ENCODE data around the gene PLCD1. TPM values are rescaled to one million over a fixed set of nuclear protein-coding genes. Genes with fewer than 3 reads are reported as not detected.
A peak's percentile ranks its signal among the peaks of the same experiment; 100 is the strongest.
"Not testable (repeated sequence)": the region's sequence is repeated elsewhere in the genome, so short reads cannot be mapped to it uniquely, and the experiment has no call there.

The PLCD1 gene
- total RNA-seq, 1 experiment from 2014 or later = 9.6 TPM

GRCh38 chr3:38038447-38038911 is 9.0 kb upstream of the PLCD1 start:
- no peak for DNase-seq (ENCODE audit: low spot score)

GRCh38 chr3:38036906-38037305 is 7.5 kb upstream of the PLCD1 start:
- no peak for DNase-seq (ENCODE audit: low spot score)

GRCh38 chr3:38036286-38036685 is 6.8 kb upstream of the PLCD1 start:
- DNase-seq (ENCODE audit: low spot score) = no peak

- not testable (repeated sequence) for DNase-seq (ENCODE audit: low spot score)
These were observed 4.9 kb upstream of the PLCD1 start for GRCh38 chr3:38034335-38034734.

DNA sequence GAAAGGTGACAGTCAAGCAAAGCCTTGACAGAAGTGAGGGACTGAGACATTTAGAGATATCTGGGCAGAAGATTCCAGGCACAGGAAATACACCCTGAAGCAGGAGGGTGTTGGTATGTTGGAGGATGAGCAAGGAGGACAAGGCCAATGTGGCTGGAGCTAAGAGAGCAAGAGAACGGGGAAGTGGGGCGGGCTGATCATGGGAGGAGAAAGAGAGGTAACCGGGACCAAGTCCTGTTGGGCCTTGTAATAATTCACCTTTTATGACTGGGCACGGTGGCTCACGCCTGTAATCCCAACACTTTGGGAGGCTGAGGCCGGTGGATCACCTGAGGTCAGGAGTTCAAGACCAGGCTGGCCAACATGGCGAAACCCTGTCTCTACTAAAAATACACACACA is 4.1 kb upstream of the PLCD1 start:
- not testable (repeated sequence) for DNase-seq (ENCODE audit: low spot score)

DNA sequence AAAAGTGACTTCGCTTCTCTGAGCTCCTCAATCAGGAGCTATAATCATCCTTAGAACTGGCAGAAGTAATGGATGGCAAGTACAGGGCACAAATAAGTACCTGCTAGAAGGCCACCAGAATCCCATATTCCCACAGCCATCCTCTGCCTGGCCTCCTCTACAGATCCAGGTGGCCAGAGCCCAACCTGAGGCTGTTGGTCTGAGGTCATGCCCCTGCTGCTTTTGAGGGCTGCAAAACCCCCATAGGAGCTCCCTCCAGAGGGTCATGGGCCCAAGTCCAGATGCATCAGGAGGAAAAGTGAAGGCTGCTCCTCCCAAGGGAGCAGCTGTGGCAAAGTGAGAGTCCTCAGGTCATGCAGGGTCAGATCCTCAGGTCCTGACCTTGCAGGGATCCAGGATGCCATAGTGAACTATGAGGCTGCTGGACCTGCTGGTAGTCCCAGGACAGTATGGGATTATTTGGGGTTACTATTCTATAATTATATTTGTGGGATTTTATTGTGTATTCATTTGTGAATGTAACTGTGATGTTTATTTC is 3.0 kb upstream of the PLCD1 start:
- no peak for DNase-seq (ENCODE audit: low spot score)

DNA sequence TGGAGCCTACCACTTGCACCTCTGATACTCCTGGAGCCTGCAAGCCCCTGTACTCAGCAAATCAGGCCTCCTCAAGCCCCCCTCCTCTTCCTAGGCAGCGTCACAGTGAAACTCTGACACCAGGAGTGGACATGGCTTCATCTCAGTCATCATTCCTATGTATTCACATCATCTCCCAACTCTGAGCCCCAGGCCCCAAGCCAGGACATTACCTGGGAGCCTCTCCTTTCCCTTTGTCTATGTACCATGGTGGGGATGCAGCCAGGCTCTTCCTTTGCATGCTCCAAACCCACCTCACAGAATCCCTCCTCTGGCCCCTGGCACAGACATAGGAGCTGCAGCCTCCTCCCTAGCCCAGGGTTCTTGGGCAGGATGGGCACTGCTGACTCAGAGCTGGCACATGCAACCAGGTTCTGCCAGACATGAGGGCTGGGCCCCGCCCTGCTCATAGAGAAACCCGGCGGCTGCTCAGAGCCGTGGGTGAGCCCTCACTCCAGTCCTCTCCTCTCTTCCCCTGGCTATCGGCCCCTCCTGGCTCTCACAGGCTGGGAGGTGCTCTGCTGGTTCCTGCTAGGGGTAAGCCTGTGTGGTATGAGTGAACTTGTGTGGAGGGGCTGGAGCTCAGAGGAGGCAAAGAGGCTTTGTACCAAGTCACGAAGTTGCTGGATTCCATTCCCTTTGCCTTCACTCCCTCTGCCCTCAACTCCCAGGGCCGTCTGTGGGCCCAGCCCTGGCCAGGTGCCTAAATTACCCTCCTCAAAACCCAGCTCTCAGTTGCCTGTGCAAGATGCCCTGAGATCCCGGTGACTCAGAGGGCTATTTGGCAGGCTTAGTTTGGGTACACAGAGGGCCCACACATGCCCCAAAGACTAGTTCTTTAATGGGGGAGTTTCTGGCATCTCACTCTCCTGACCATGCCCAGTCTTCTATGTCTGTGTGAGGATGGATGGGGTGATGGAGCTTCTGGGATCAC is 1.9 kb upstream of the PLCD1 start:
- peak; percentile 50 for DNase-seq (ENCODE audit: low spot score)

DNA sequence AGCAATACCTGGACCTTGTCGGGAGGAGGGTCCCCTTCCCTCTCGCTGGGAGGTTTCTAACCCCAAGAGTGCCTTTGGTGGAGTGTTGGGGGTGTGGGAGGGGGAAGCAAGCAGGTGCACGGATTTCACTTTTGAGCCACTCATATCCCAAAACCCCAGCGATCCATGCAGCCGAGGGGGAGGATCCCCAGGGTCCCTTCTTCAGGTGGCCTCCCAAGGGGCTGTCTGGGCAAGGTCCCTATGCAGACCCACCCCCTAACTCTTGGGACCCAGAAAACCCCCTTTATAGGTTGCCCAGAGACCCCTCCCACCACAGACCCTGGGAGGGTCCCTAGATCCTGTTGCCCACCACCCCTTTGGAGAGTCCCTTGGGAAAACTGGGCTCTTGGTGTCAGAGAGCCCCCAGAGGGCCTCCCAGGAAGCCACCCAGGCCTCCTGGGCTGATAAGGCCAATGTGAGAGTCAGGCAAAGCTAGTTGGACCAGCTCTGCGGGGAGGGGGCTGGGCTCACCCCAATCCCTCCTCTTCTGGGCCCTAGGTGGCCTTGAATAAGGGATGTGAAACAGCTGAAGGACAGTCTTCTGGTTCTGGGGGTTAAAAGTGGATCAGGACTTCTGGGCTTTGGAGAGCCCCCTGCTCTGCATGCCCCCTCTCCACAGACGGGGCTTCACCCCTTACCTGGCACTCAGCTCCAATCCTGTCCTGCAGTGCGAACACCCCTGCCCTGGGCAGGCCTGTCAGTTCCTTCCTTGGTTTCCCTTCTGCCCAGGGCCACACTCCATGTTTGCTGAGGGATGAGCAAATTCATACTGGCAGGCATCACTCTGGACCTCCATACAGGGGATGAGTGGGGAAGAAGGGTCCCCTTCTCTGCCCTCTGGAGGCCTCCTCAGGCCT is 932 bp upstream of the PLCD1 start:
- no peak for DNase-seq (ENCODE audit: low spot score)

- DNase-seq (ENCODE audit: low spot score) = no peak
These were observed 651 bp downstream of the PLCD1 start for GRCh38 chr3:38028621-38029361.

GRCh38 chr3:38027466-38028465 is 1.7 kb downstream of the PLCD1 start:
- no peak for DNase-seq (ENCODE audit: low spot score)

DNA sequence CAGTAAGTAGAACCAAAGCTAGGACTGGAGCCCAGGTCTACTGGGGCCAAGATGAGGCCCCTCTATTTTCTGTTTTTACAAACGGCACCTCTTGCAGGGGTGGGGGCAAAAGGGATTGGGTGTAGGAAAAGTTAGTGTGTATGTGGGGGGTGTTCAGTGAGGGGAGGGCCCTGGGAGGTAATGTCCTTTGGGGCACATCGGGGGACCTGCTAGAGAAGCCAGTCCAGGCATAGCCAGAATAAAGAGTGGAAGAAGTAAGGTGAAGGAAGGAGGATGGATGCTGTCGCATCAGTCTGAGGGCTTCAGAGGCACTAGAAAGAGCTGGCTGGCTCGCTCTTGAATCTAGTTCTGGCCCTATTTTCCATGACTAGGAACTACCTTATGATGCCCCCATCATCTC is 2.6 kb downstream of the PLCD1 start:
- DNase-seq (ENCODE audit: low spot score) = no peak

DNA sequence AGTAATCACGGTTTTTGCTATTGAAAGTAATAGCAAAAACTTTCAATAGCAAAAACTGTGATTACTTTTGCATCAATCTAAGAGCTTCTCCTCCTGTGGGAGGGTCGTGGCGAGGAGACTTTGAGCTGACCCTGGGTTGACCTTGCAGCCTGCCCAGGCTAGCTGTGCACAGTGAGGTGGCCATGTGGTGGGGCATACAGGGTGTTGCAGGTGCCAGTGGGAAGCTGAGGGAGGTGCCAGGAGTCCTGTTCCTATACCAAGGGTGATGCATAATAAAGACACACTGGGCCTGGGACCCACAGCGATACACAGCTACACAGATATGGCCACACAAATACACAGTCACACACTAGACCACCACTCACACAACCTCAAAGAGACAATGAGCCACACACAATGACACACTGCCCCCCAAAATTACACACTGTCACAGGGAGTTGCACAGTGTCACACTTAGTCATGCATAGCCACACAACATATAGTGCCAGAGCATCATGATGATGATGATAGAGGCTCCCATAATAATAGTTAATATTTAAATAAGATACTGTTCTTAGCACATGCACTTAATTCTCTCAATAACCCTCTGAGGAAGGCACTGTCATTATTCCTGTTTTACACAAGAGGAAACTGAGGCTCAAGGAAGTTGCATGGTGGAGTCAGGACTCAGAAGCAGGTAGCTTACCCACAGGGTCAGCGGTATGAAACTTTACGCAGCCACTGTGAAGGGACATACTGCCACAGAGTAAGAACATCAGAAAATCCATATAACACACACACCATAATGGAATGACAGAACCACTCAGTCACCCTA is 6.3 kb downstream of the PLCD1 start:
- no peak for DNase-seq (ENCODE audit: low spot score)

DNA sequence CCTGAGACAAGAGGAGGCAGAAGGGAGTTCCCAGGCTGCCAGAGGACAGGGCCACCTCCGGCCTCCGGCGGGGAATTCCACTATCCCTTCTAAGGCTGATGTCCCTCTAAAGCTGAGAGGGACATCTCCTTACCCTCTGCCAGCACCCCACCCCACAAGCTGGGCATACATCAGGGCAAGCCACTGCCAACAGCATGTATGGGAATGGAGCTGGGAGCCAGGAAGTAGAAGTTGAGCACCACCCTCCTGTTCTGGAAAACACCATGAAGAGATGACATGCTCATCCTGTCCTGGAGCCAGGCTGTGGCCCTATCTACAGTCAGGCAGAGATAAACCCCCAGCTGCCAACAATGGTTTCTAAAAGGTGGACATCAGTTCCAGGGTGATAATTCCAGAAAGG is 7.1 kb downstream of the PLCD1 start:
- DNase-seq (ENCODE audit: low spot score) = no peak

GRCh38 chr3:38021196-38021595 is 8.2 kb downstream of the PLCD1 start:
- no peak for DNase-seq (ENCODE audit: low spot score)

DNA sequence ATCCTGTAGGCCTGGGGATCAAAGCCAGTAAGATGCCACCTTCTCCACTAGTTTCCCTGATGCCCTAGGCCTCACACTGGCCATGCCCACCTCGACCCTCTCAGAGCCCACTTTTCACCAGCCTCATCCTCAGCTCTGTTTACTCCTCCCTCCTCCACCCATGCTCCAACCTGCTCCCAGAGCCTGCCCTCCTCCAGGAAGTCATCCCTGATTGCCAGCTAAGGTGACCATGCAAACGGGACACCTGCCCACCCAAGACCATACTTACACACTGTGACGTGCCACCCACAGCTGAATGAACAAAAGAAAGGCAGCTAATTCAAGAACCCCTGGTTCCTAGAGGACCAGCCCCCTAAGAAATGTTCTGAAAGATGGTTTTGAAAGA is 9.1 kb downstream of the PLCD1 start:
- DNase-seq (ENCODE audit: low spot score) = no peak

- DNase-seq (ENCODE audit: low spot score) = no peak
These were observed 9.6 kb downstream of the PLCD1 start for GRCh38 chr3:38019658-38020341.

DNA sequence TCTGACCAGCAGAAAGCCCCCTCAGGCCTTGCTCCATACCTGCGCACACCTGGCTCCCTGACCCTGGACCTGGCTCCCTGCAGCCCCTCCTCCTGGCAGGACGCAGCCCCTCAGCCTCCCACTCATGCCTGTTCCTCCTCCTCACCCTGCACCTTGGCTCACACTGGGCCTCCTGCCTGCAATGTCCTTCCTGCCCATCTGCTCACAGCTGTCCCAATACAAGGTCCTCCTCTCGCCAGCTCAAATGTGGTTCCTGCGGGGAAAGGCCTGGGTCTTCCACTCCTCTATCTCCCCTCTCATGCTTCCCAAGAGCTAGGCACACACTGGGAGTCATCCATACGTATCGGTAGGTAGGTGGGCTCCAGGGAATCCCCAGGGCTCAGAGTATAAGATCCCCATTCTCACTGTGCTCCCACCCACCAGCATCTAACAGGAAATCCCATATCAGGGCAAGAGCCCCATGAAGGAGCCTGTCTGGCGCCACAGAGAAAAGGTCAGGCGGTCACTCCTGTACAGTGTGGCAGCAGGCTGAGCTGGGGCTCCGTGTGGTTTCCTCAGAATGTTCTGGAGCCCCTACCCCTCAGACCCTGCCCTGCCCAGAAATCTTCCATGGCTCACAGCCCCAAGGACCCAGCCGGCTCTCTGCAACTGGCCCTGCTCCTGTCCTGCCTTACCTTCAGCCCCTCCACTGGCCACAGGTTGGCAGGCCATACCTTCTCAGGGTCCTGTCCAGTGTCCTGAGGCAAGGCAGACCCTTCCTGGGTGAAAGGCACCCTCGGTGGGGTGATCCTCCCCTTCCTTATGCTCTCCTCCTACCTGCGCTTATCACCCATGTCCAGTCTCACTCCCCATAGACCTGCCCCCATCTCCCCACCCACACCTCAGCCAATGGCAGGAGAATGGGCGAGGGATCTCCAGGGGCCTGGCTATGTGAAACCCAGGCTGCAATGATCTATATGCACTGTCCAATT is 10.9 kb downstream of the PLCD1 start:
- no peak for DNase-seq (ENCODE audit: low spot score)

Measured in HT-29 (cell line).